IPS-18a (cell line): ENCODE data around the gene POLR2E.

ENCODE experiments used
- H3K27ac ChIP-seq: one replicate; pipeline ENCODE4 v1.5.1; 2013; ENCODE audit warnings: low read length
- H3K27me3 ChIP-seq: one replicate; pipeline ENCODE4 v1.6.1; 2013; ENCODE audit warnings: mild to moderate bottlenecking, low read length; ENCODE audit not compliant: control insufficient read depth, insufficient read depth
- H3K36me3 ChIP-seq: one replicate; pipeline ENCODE4 v1.6.1; 2013; ENCODE audit warnings: low read depth, low read length; ENCODE audit not compliant: control insufficient read depth
- H3K4me1 ChIP-seq: one replicate; pipeline ENCODE4 v1.6.1; 2013; ENCODE audit warnings: low read depth, low read length; ENCODE audit not compliant: control insufficient read depth
- H3K4me3 ChIP-seq: one replicate; pipeline ENCODE4 v1.5.1; 2013; ENCODE audit warnings: low read length
- H3K9ac ChIP-seq: one replicate; pipeline ENCODE4 v1.6.1; 2013; ENCODE audit warnings: mild to moderate bottlenecking, low read length, moderate library complexity
- H3K9me3 ChIP-seq: one replicate; pipeline ENCODE4 v1.6.1; 2013; ENCODE audit warnings: low read depth, low read length; ENCODE audit not compliant: control insufficient read depth

Gene POLR2E

DNA sequence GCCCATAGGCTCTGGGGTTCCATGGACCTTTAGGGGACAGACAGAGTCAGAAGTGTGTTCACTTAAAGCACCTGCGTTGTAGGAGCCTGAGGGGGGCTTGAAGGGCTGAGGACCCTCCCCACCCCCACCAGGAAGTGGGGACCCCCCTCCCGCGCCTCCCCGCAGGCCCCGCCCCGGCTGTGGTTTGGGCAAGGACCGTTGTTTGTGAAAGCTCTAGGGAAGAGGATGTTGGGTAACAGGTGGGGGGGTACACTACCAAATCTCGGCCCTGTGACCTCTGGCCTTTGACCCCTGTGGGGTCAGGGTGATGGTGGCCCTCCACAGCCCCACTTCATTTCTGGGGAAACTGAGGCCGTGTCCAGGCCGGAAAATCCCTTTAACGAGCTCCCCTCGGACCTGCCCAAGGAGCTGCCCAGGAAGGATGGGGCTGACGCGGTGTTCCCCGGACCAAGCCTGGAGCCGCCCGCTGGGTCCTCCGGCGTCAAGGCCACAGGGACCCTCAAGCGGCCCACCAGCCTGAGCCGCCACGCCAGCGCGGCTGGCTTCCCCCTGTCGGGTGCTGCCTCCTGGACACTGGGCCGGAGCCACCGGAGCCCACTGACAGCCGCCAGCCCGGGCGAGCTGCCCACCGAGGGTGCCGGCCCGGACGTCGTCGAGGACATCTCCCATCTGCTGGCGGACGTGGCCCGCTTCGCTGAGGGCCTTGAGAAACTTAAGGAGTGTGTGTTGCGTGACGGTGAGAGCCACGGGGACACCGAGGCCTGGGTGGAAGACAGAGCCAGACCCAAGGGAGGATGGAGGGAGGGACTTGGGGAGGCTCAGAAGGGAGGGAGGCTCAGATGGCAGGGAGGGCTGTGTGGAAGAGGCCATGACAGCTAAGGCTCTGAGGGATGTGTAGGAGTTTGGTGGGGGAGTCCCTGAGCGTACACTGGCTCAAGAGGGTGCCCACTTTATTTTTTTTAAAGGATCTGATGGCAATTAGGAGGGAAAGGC, 26.9 kb downstream of the POLR2E start:
- H3K9ac ChIP-seq, result no peak overlapping the region
- no peaks in the 10 kb centered on the region for H3K9me3 ChIP-seq
- H3K4me1 ChIP-seq, result peaks cover 8% of the 10 kb centered on the region
- H3K27me3 ChIP-seq, result peaks cover 72% of the 10 kb centered on the region
- H3K36me3 ChIP-seq, result no peaks in the 10 kb centered on the region
- no peak overlapping the region for H3K27ac ChIP-seq
- no peak overlapping the region for H3K4me3 ChIP-seq

- Histone ChIP-seq H3K4me3 (peak overlapping the region; percentile 37), H3K9ac (no peak overlapping the region), H3K4me1 (peaks cover 8% of the 10 kb centered on the region), H3K36me3 (no peaks in the 10 kb centered on the region), H3K27me3 (peaks cover 72% of the 10 kb centered on the region), H3K9me3 (no peaks in the 10 kb centered on the region), H3K27ac (no peak overlapping the region)
Observed at GRCh38 chr19:1067341-1067957, 27.7 kb downstream of the POLR2E start.

DNA sequence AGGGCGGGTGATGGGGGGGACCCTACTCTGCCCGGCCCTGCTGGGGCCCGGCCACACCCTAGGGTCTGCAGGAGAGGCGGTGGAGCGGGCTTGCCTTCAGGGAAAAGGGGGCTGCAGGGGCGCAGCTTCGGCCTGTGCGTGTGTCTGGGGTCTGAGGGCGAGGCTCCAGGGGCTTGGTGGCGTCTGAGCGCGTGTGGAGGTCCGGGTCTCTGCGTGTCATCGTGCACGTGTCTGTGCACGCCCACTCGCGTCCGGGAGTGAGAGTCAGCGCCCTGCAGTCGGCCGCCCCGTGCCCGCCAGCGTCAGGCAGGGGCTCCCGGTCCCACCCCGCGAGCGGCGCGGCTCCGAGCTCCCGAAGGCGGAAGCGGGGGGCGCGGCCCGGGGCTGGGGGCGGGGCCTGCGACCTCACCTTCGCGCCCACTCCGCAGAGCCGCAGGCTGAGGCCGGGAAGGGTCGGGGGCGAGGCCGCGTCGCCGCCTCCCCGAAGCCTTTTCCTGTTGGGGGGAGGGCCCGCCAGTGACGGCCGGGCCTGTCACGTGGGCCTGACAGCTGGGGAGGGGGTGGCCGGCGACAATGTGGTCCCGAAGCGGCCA, 28.3 kb downstream of the POLR2E start, which contains the start of gene ARHGAP45:
Gene ARHGAP45 (plus strand): TSS at position 420 of the 593 bp plus-strand sequence. CDS start 239 bp downstream, outside the sequence.
- H3K9ac ChIP-seq, result no peak within 1 kb of the TSS
- peak within 1 kb of the TSS; percentile 37 for H3K4me3 ChIP-seq
- no peaks in the 10 kb centered on the region for H3K36me3 ChIP-seq
- H3K4me1 ChIP-seq, result peaks cover 8% of the 10 kb centered on the region
- H3K27ac ChIP-seq, result no peak within 1 kb of the TSS
- peaks cover 68% of the 10 kb centered on the region for H3K27me3 ChIP-seq
- H3K9me3 ChIP-seq, result no peaks in the 10 kb centered on the region

DNA sequence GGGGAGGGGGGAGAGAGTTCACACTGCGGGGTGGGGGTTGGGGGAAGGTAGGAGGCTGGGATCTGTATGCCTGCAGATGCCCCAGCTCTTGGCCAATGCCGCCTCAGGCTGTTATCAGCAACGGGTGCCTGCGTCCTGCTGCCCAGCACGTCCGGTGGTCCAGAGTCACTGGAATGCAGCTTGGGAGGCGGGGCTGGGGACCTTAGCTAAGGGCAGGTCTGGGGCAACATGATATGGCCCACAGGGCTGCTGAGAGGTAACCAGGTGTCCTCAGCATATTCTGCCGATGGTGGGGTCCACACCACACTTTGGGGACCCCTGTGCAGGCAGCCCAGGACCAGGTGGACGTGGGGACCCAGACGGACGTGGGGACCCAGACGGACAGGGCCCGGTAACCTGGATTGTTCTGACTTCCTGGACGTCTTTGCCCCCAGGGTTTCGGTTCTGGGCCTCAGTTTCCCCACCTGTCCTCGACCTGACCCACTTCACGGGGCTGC, 28.9 kb downstream of the POLR2E start:
- H3K36me3 ChIP-seq, result no peaks in the 10 kb centered on the region
- H3K4me1 ChIP-seq, result peaks cover 8% of the 10 kb centered on the region
- no peaks in the 10 kb centered on the region for H3K9me3 ChIP-seq
- no peak overlapping the region for H3K9ac ChIP-seq
- H3K27ac ChIP-seq, result no peak overlapping the region
- H3K4me3 ChIP-seq, result no peak overlapping the region
- H3K27me3 ChIP-seq, result peaks cover 63% of the 10 kb centered on the region

DNA sequence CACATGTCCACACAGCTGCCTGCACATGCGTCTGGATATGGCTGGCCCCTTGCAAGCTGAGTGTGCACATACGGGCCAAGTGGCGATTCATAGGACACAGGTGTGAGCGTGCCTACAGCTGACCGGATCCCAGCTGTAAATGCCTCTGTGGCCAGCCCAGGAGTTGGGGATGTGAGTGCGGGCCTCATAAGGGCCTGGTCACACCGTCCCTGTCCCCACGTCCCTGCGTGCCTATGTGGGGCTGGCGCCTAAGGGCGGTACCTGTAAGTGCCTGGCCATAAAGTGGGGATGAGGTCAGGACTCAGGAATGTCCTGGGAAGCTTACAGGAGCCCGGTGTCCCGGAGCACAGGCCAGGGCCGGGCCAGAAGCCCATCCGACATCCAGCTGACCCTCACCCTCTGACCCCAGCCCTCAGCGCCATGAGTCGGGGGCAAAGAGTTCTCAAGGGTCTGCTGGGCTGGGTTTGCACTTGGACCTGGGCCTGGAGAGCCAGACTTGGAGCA, 29.5 kb downstream of the POLR2E start:
- H3K36me3 ChIP-seq, result no peaks in the 10 kb centered on the region
- peaks cover 8% of the 10 kb centered on the region for H3K4me1 ChIP-seq
- H3K4me3 ChIP-seq, result no peak overlapping the region
- H3K27me3 ChIP-seq, result peaks cover 59% of the 10 kb centered on the region
- H3K9me3 ChIP-seq, result no peaks in the 10 kb centered on the region
- H3K9ac ChIP-seq, result no peak overlapping the region
- H3K27ac ChIP-seq, result no peak overlapping the region

DNA sequence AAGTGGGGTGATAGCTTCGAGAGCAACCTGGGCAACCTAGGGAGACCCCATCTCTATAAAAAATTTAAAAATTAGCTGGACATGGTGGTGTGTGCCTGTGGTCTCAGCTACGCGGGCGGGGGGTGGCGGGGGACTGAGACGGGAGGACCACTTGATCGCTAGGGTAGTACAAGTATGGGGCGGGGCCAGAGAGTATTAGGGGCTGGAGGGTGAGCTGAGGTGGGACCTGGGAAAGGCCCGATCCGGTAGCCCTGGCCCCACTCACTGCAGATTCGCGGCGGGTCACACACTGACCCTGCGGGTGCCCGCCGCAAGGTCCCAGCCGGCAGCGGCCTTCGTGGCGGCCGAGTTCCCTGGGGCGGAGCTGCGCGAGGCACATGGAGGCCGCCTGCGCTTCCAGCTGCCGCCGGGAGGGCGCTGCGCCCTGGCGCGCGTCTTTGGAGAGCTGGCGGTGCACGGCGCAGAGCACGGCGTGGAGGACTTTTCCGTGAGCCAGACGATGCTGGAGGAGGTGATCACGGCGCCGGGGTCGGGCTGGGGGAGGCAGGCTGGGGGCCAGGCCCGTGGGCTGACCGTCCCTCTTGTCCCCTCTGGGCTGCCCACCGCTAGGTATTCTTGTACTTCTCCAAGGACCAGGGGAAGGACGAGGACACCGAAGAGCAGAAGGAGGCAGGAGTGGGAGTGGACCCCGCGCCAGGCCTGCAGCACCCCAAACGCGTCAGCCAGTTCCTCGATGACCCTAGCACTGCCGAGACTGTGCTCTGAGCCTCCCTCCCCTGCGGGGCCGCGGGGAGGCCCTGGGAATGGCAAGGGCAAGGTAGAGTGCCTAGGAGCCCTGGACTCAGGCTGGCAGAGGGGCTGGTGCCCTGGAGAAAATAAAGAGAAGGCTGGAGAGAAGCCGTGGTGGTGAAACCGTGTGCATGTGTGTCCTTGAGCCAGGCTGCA, 30.2 kb downstream of the POLR2E start:
- Histone ChIP-seq H3K36me3 (no peaks in the 10 kb centered on the region), H3K27ac (no peak overlapping the region), H3K9ac (no peak overlapping the region), H3K4me3 (peak overlapping the region; percentile 56), H3K4me1 (peaks cover 8% of the 10 kb centered on the region), H3K9me3 (no peaks in the 10 kb centered on the region), H3K27me3 (peaks cover 54% of the 10 kb centered on the region)

GRCh38 chr19:1063909-1064660, 31.1 kb downstream of the POLR2E start:
- H3K9me3 ChIP-seq, result no peaks in the 10 kb centered on the region
- peaks cover 8% of the 10 kb centered on the region for H3K4me1 ChIP-seq
- no peak overlapping the region for H3K9ac ChIP-seq
- no peak overlapping the region for H3K27ac ChIP-seq
- H3K4me3 ChIP-seq, result peak overlapping the region; percentile 56
- H3K27me3 ChIP-seq, result peaks cover 45% of the 10 kb centered on the region
- no peaks in the 10 kb centered on the region for H3K36me3 ChIP-seq

- H3K27me3 ChIP-seq, result peaks cover 37% of the 10 kb centered on the region
- H3K36me3 ChIP-seq, result no peaks in the 10 kb centered on the region
- no peak overlapping the region for H3K9ac ChIP-seq
- no peaks in the 10 kb centered on the region for H3K9me3 ChIP-seq
- no peak overlapping the region for H3K4me3 ChIP-seq
- no peak overlapping the region for H3K27ac ChIP-seq
- peaks cover 8% of the 10 kb centered on the region for H3K4me1 ChIP-seq
Observed at GRCh38 chr19:1063030-1063908, 31.9 kb downstream of the POLR2E start.

- Histone ChIP-seq H3K27me3 (peaks cover 29% of the 10 kb centered on the region), H3K9me3 (no peaks in the 10 kb centered on the region), H3K36me3 (no peaks in the 10 kb centered on the region), H3K27ac (no peak overlapping the region), H3K9ac (no peak overlapping the region), H3K4me3 (no peak overlapping the region), H3K4me1 (peaks cover 8% of the 10 kb centered on the region)
Observed at GRCh38 chr19:1062387-1063029, 32.7 kb downstream of the POLR2E start.
